Measurements from ENCODE around the gene ZNF546.
"Not testable (repeated sequence)": the region's sequence is repeated elsewhere in the genome, so short reads cannot be mapped to it uniquely, and the experiment has no call there.

ZNF546 gene

GRCh38 chr19:40038047-40038446, 41.2 kb downstream of the ZNF546 start:
- in situ Hi-C loops (cut with MboI; ENCODE audit: low pct_unique_long_range_greater_than_20kb, low sequenced_read_pairs); DNase-seq: not testable (repeated sequence)

GRCh38 chr19:40041718-40042117, 44.9 kb downstream of the ZNF546 start:
- DNase-seq; in situ Hi-C loops (cut with MboI; ENCODE audit: low pct_unique_long_range_greater_than_20kb, low sequenced_read_pairs): not testable (repeated sequence)

- no peak for DNase-seq
- in situ Hi-C loops (cut with MboI; ENCODE audit: low pct_unique_long_range_greater_than_20kb, low sequenced_read_pairs), result no loop called here
These were observed 56.6 kb downstream of the ZNF546 start for GRCh38 chr19:40053491-40053890.

- in situ Hi-C loops (cut with MboI; ENCODE audit: low pct_unique_long_range_greater_than_20kb, low sequenced_read_pairs), result no loop called here
- DNase-seq, result no peak
These were observed 57.8 kb downstream of the ZNF546 start for GRCh38 chr19:40054632-40055031.

- no peak for DNase-seq
- in situ Hi-C loops (cut with MboI; ENCODE audit: low pct_unique_long_range_greater_than_20kb, low sequenced_read_pairs), result no loop called here
These were observed 58.2 kb downstream of the ZNF546 start for GRCh38 chr19:40055049-40055448.

GRCh38 chr19:40055832-40056504, 59.1 kb downstream of the ZNF546 start, which contains the start of gene ZNF780B:
Gene ZNF780B, minus strand, starts transcription at chr19:40056231. Its CDS starts 5,899 bp downstream, at chr19:40050332.
- in situ Hi-C loops (cut with MboI; ENCODE audit: low pct_unique_long_range_greater_than_20kb, low sequenced_read_pairs), result no loop called here
- DNase-seq, result peak; percentile 86

GRCh38 chr19:40056505-40056904, 59.6 kb downstream of the ZNF546 start:
- DNase-seq, result no peak
- in situ Hi-C loops (cut with MboI; ENCODE audit: low pct_unique_long_range_greater_than_20kb, low sequenced_read_pairs), result no loop called here

- no peak for DNase-seq
- in situ Hi-C loops (cut with MboI; ENCODE audit: low pct_unique_long_range_greater_than_20kb, low sequenced_read_pairs), result no loop called here
These were observed 60.3 kb downstream of the ZNF546 start for GRCh38 chr19:40057166-40057565.

GRCh38 chr19:40059624-40060023, 62.8 kb downstream of the ZNF546 start:
- no peak for DNase-seq
- in situ Hi-C loops (cut with MboI; ENCODE audit: low pct_unique_long_range_greater_than_20kb, low sequenced_read_pairs), result no loop called here

GRCh38 chr19:40070058-40070457, 73.2 kb downstream of the ZNF546 start:
- no peak for DNase-seq
- in situ Hi-C loops (cut with MboI; ENCODE audit: low pct_unique_long_range_greater_than_20kb, low sequenced_read_pairs), result no loop called here
